ENCODE data around the gene NKD2. TPM values are rescaled to one million over a fixed set of nuclear protein-coding genes. Genes with fewer than 3 reads are reported as not detected.

The NKD2 gene
- total and polyA plus RNA-seq, 2 of the 4 experiments (the other 2 are of a cell fraction) = not detected

- H3K4me3 ChIP-seq (ENCODE audit: insufficient read depth, low read depth, low read length) = no peak overlapping the region
- H3K56ac ChIP-seq (ENCODE audit: extremely low read depth, insufficient read depth, low read length) = no peak overlapping the region
- no peak overlapping the region for H3K14ac ChIP-seq (replicated peaks; ENCODE audit: low read depth, low read length)
- in situ Hi-C loops (cut with MboI; ENCODE audit: low sequenced_read_pairs) = no loop called here
- H2BK20ac ChIP-seq (ENCODE audit: low read depth, low read length) = no peak overlapping the region
- H3K4ac ChIP-seq (ENCODE audit: low read depth, low read length) = no peak overlapping the region
- no peaks in the 10 kb centered on the region for H3K4me1 ChIP-seq (ENCODE audit: control insufficient read depth, insufficient read depth, low read length)
- no peak overlapping the region for H3K4me2 ChIP-seq (ENCODE audit: low read depth, low read length)
- H3K27ac ChIP-seq (ENCODE audit: insufficient read depth, low read length) = no peak overlapping the region
- peaks cover under 1% of the 10 kb centered on the region; the same call in 1 of the 2 replicates for H3K36me3 ChIP-seq (ENCODE audit: control insufficient read depth, insufficient read depth, low read length)
- H4K8ac ChIP-seq (ENCODE audit: low read depth in 2 of 2, low read length in 2 of 2) = no peak overlapping the region
- POLR2A ChIA-PET (ENCODE audit: unreplicated experiment) = no interaction called here
- H3K9me1 ChIP-seq (ENCODE audit: insufficient read depth, low read length) = no peaks in the 10 kb centered on the region
- H2AFZ ChIP-seq (replicated peaks; ENCODE audit: low read length, poor library complexity) = no peak overlapping the region
- H3K23ac ChIP-seq (ENCODE audit: low read depth, low read length) = no peak overlapping the region
- BruUV-seq (replicated peaks) = no TSS peak
- H4K5ac ChIP-seq (ENCODE audit: low read depth, low read length) = no peak overlapping the region
- CTCF ChIA-PET = no interaction called here
- no peak overlapping the region for H2BK15ac ChIP-seq (ENCODE audit: low read depth, low read length)
- intact Hi-C loops (cut with micrococcal nuclease) = no loop called here
- H3K27me3 ChIP-seq (ENCODE audit: control insufficient read depth, insufficient read depth, low read length) = no peaks in the 10 kb centered on the region
- H3K79me1 ChIP-seq (ENCODE audit: low read depth in 1 of 2, low read length in 2 of 2) = no peaks in the 10 kb centered on the region
- no peak overlapping the region for H2BK120ac ChIP-seq (ENCODE audit: low read depth, low read length)
- WGBS, 2 experiments (ENCODE audit: extremely low coverage in 2 of 2, insufficient read length in 1 of 2) = 83 to 100% methylated on average over 6 to 9 of the region's 9 CpGs
- no peak overlapping the region for H3K18ac ChIP-seq (ENCODE audit: low read depth, low read length)
- no peak overlapping the region for H3K9ac ChIP-seq (ENCODE audit: low read depth, low read length)
- no peak for TF ChIP-seq MXI1 (IDR thresholded peaks at IDR 0.05; ENCODE audit: borderline replicate concordance, low read depth, low read length)
- TF ChIP-seq RFX5 (IDR thresholded peaks at IDR 0.05; ENCODE audit: low read depth, low read length) = no peak
- no peak for TF ChIP-seq NFE2L2 (IDR thresholded peaks at IDR 0.05; ENCODE audit: low read depth, low read length)
- TF ChIP-seq, protein P1, sequence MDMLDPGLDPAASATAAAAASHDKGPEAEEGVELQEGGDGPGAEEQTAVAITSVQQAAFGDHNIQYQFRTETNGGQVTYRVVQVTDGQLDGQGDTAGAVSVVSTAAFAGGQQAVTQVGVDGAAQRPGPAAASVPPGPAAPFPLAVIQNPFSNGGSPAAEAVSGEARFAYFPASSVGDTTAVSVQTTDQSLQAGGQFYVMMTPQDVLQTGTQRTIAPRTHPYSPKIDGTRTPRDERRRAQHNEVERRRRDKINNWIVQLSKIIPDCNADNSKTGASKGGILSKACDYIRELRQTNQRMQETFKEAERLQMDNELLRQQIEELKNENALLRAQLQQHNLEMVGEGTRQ (IDR thresholded peaks at IDR 0.05; ENCODE audit: low read depth, low read length) = no peak
- dilution Hi-C loops (cut with HindIII; ENCODE audit: low sequenced_read_pairs, unreplicated experiment) = no loop called here
- ATAC-seq (ENCODE audit: low read depth) (no peak), DNase-seq (no peak)
- H2AK9ac ChIP-seq (replicated peaks; ENCODE audit: low read depth, low read length, poor library complexity) = no peak overlapping the region
- H4K20me1 ChIP-seq (ENCODE audit: insufficient read depth, low read length) = no peaks in the 10 kb centered on the region
- H2BK5ac ChIP-seq (ENCODE audit: low read depth, low read length, poor library complexity, severe bottlenecking) = no peak overlapping the region
- no peak overlapping the region for H4K91ac ChIP-seq (ENCODE audit: insufficient read depth, low read depth, low read length)
- no peak overlapping the region for H2AK5ac ChIP-seq (ENCODE audit: low read depth, low read length)
- H3K9me3 ChIP-seq (ENCODE audit: control insufficient read depth, insufficient read depth, low read length) = 0 out of 2 replicates have a peak, but pooled peaks cover 3% of the 10 kb centered on the region
Observed at GRCh38 chr5:1045960-1046560, 37.5 kb downstream of the NKD2 start.

Measured in IMR-90 (cell line).